ENCODE data around the gene PTP4A2.
"Not testable (repeated sequence)": the region's sequence is repeated elsewhere in the genome, so short reads cannot be mapped to it uniquely, and the experiment has no call there.

Gene PTP4A2

DNA sequence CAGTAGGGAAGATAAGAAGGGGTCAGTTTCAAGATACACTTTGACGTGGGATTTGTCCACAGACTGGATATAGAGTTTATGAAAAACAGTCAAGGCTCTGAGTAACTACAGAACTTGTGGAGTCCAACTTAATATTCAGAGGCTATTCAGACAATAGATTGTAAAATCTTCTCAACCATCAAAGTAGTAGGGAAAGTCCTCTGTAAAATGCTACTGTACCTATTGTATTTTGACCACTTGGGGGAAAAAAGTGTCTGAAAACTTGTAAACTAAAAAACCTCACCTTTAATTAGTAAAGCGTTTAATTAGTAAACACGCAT lies 10.5 kb downstream of the PTP4A2 start:
- TF ChIP-seq POLR2A (IDR thresholded peaks at IDR 0.05; ENCODE audit: extremely low read depth, insufficient read length): no peak
- TF ChIP-seq, protein P1, sequence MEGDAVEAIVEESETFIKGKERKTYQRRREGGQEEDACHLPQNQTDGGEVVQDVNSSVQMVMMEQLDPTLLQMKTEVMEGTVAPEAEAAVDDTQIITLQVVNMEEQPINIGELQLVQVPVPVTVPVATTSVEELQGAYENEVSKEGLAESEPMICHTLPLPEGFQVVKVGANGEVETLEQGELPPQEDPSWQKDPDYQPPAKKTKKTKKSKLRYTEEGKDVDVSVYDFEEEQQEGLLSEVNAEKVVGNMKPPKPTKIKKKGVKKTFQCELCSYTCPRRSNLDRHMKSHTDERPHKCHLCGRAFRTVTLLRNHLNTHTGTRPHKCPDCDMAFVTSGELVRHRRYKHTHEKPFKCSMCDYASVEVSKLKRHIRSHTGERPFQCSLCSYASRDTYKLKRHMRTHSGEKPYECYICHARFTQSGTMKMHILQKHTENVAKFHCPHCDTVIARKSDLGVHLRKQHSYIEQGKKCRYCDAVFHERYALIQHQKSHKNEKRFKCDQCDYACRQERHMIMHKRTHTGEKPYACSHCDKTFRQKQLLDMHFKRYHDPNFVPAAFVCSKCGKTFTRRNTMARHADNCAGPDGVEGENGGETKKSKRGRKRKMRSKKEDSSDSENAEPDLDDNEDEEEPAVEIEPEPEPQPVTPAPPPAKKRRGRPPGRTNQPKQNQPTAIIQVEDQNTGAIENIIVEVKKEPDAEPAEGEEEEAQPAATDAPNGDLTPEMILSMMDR (IDR thresholded peaks at IDR 0.05; ENCODE audit: low read depth, low read length): no peak
- no peak for TF ChIP-seq MYC (IDR thresholded peaks at IDR 0.05; ENCODE audit: low read depth, low read length)
- no peak for TF ChIP-seq MAX (IDR thresholded peaks at IDR 0.05; ENCODE audit: low read depth, low read length)
- no peak for DNase-seq (ENCODE audit: low read depth)
- no peak overlapping the region for H3K4me3 ChIP-seq (ENCODE audit: low read depth, low read length)

DNA sequence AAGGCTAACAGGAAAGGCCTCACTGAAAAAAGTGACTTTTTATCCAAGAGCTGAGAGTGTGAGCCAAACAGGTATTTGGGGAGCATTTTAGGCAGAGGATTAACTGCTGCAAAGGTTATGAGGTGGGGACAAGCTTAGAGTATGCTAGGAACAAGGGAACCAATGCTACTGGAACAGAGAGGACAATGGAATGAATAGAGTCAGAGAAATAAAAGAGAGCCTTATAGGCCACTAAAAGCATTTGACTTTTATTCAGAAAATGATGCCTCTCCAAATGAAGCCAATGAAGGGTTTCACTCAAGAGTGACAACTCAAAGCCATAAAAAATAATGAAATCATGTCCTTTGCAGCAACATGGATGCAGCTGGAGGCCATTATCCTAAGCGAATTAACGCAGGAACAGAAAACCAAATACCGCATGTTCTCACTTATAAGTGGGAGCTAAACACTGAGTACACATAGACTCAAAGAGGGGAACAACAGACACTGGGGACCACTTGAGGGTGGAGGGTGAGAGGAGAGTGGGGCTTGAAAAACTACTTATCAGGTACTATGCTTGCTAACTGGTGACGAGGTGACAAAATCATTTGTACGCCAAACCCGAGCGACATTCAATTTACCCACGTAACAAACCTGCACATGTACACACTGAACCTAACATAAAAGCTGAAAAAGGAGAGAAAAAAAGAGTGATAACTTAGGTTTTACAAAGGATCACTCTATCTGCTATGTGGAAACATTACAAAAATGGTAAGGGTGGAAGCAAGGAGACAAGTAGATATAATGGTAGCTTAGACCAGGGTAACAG lies 11.1 kb downstream of the PTP4A2 start:
- TF ChIP-seq MAX (IDR thresholded peaks at IDR 0.05; ENCODE audit: low read depth, low read length) (no peak), MYC (IDR thresholded peaks at IDR 0.05; ENCODE audit: low read depth, low read length) (no peak), POLR2A (IDR thresholded peaks at IDR 0.05; ENCODE audit: extremely low read depth, insufficient read length) (no peak)
- H3K4me3 ChIP-seq (ENCODE audit: low read depth, low read length): no peak overlapping the region
- no peak for DNase-seq (ENCODE audit: low read depth)

- H3K4me3 ChIP-seq (ENCODE audit: low read depth, low read length): no peak overlapping the region
- no peak for DNase-seq (ENCODE audit: low read depth)
- TF ChIP-seq POLR2A (IDR thresholded peaks at IDR 0.05; ENCODE audit: extremely low read depth, insufficient read length) (no peak), MYC (IDR thresholded peaks at IDR 0.05; ENCODE audit: low read depth, low read length) (no peak), MAX (IDR thresholded peaks at IDR 0.05; ENCODE audit: low read depth, low read length) (no peak)
- TF ChIP-seq, protein P1 (IDR thresholded peaks at IDR 0.05; ENCODE audit: low read depth, low read length): no peak
Observed at GRCh38 chr1:31926252-31926651, 11.9 kb downstream of the PTP4A2 start.

DNA sequence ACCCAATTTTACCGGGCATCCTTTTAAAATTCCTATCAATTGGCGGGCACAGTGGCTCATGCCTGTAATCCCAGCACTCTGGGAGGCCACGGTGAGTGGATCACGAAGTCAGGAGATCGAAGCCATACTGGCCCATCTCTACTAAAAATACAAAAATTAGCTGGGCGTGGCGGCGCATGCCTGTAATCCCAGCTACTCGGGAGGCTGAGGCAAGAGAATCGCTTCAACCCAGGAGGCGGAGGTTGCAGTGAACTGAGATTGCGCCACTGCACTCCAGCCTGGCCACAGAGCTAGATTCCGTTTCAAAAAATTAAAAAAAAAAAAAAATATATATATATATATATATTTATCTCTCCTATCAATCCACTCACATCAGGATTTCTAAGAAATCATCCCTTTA lies 12.3 kb downstream of the PTP4A2 start:
- DNase-seq (ENCODE audit: low read depth); H3K4me3 ChIP-seq (ENCODE audit: low read depth, low read length): not testable (repeated sequence)

GRCh38 chr1:31924839-31925238 lies 13.3 kb downstream of the PTP4A2 start:
- no peak for DNase-seq (ENCODE audit: low read depth)
- H3K4me3 ChIP-seq (ENCODE audit: low read depth, low read length): no peak overlapping the region
- TF ChIP-seq, protein P1 (IDR thresholded peaks at IDR 0.05; ENCODE audit: low read depth, low read length): no peak
- TF ChIP-seq MAX (IDR thresholded peaks at IDR 0.05; ENCODE audit: low read depth, low read length) (no peak), MYC (IDR thresholded peaks at IDR 0.05; ENCODE audit: low read depth, low read length) (no peak), POLR2A (IDR thresholded peaks at IDR 0.05; ENCODE audit: extremely low read depth, insufficient read length) (no peak)

DNA sequence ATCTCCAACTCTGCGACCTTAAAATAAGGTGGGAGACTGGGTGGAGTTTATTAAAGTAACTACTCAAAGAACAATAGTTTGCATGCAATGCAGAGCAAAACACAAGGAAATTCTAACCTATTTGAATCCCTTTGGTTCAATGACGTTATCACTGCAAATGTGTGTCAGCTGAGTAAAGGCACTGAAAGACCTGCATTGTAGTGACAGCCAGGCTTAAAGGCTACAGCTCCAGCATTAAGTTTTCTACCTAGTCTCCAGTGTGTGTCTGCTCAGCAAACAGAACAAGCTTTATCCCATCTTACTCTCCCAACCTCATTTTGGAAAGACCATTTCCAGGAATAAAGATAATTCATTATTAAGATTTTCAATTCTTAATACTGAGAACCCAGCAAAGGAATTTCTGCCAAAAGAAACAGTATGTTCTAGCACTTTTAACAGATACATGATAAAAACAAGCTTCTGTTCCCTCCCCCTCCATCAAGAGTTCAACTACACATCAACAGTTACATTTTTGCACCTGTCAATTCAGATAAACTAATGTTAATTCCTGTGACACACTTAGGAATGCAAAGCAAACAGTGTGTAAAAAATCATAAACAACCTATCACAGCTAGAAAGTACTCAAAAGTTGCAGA lies 14.2 kb downstream of the PTP4A2 start:
- TF ChIP-seq, protein P1 (IDR thresholded peaks at IDR 0.05; ENCODE audit: low read depth, low read length): no peak
- TF ChIP-seq POLR2A (IDR thresholded peaks at IDR 0.05; ENCODE audit: extremely low read depth, insufficient read length): no peak
- no peak for TF ChIP-seq MAX (IDR thresholded peaks at IDR 0.05; ENCODE audit: low read depth, low read length)
- TF ChIP-seq MYC (IDR thresholded peaks at IDR 0.05; ENCODE audit: low read depth, low read length): no peak
- no peak for DNase-seq (ENCODE audit: low read depth)
- H3K4me3 ChIP-seq (ENCODE audit: low read depth, low read length): no peak overlapping the region
